Stimulated activated CD8-positive, alpha-beta memory T cell treated with anti-CD3 and anti-CD28 coated beads, Interleukin-15, amount 100 ng/mL, for 24 hours (primary cell): ENCODE data around the gene ADGRB3.

Experiments
- DNase-seq: peaks from one replicate; pipeline ENCODE4 v3.0.0-alpha.2; 2020; ENCODE audit warnings: low read depth

ADGRB3 gene

GRCh38 chr6:68709091-68709490 is 74.0 kb downstream of the ADGRB3 start:
- no peak for DNase-seq

GRCh38 chr6:68709882-68710281 is 74.8 kb downstream of the ADGRB3 start:
- no peak for DNase-seq

GRCh38 chr6:68710496-68710895 is 75.4 kb downstream of the ADGRB3 start:
- DNase-seq, result no peak

- no peak for DNase-seq
These were observed 75.8 kb downstream of the ADGRB3 start for GRCh38 chr6:68710916-68711315.

GRCh38 chr6:68711386-68712000 is 76.4 kb downstream of the ADGRB3 start:
- no peak for DNase-seq

- DNase-seq, result no peak
These were observed 81.5 kb downstream of the ADGRB3 start for GRCh38 chr6:68716620-68717019.

- DNase-seq, result no peak
These were observed 83.4 kb downstream of the ADGRB3 start for GRCh38 chr6:68718385-68719073.

GRCh38 chr6:68719761-68720160 is 84.7 kb downstream of the ADGRB3 start:
- no peak for DNase-seq

- DNase-seq, result no peak
These were observed 87.9 kb downstream of the ADGRB3 start for GRCh38 chr6:68722891-68723527.

GRCh38 chr6:68724060-68724459 is 89.0 kb downstream of the ADGRB3 start:
- no peak for DNase-seq

GRCh38 chr6:68726337-68726736 is 91.3 kb downstream of the ADGRB3 start:
- no peak for DNase-seq

- DNase-seq, result no peak
These were observed 91.9 kb downstream of the ADGRB3 start for GRCh38 chr6:68726992-68727391.

GRCh38 chr6:68727699-68728098 is 92.6 kb downstream of the ADGRB3 start:
- DNase-seq, result no peak

GRCh38 chr6:68728159-68728979 is 93.3 kb downstream of the ADGRB3 start:
- DNase-seq, result no peak

- no peak for DNase-seq
These were observed 94.4 kb downstream of the ADGRB3 start for GRCh38 chr6:68729377-68729903.

GRCh38 chr6:68730291-68731054 is 95.4 kb downstream of the ADGRB3 start:
- no peak for DNase-seq

- no peak for DNase-seq
These were observed 97.3 kb downstream of the ADGRB3 start for GRCh38 chr6:68732423-68732822.

GRCh38 chr6:68735866-68736265 is 100.8 kb downstream of the ADGRB3 start:
- DNase-seq, result no peak

- DNase-seq, result no peak
These were observed 102.0 kb downstream of the ADGRB3 start for GRCh38 chr6:68737061-68737460.

GRCh38 chr6:68738039-68738438 is 103.0 kb downstream of the ADGRB3 start:
- DNase-seq, result no peak

- no peak for DNase-seq
These were observed 105.9 kb downstream of the ADGRB3 start for GRCh38 chr6:68740828-68741500.
